Thyroid gland (tissue), 4 donors: ENCODE data around the gene POLR1A. TPM values are rescaled to one million over a fixed set of nuclear protein-coding genes. Genes with fewer than 3 reads are reported as not detected.

Source experiments
- DNase-seq, 2 donors: peaks; one replicate each; pipeline ENCODE4 v3.0.0-alpha.2; 2019
- H3K27ac ChIP-seq, 3 donors: fragments of 200-600 bp; sonication (generic); 1 replicate in 2 of 3; 2 replicates in 1 of 3; pipeline ENCODE4 v1.5.1; 2016 to 2019; ENCODE audit warnings: mild to moderate bottlenecking in 1 of 3, moderate library complexity in 1 of 3
- H3K27me3 ChIP-seq: fragments of 200-600 bp; sonication (generic); one replicate; pipeline ENCODE4 v1.5.1; 2019
- H3K36me3 ChIP-seq, 2 donors: fragments of 200-600 bp; sonication (generic); one replicate each; pipeline ENCODE4 v1.5.1; 2016 to 2019
- H3K4me1 ChIP-seq, 2 donors: fragments of 200-600 bp; sonication (generic); one replicate each; pipeline ENCODE4 v1.5.1; 2017 to 2019
- H3K4me3 ChIP-seq, 3 donors: fragments of 200-600 bp; sonication (generic); replicated peaks in 1 of 3; 1 replicate in 2 of 3; 2 replicates in 1 of 3; pipeline ENCODE4 v1.5.1; 2016; ENCODE audit warnings: mild to moderate bottlenecking in 1 of 3
- H3K9me3 ChIP-seq: fragments of 200-600 bp; sonication (generic); one replicate; pipeline ENCODE4 v1.5.1; 2017
- POLR2A ChIP-seq, 2 donors: fragments of 450-650 bp; IDR thresholded peaks; one replicate each; pipeline ENCODE4 v1.6.1; 2017; ENCODE audit warnings: antibody characterized with exemption in 2 of 2, mild to moderate bottlenecking in 2 of 2, moderate library complexity in 1 of 2
- WGBS, 2 donors: methylation state at CpG; one replicate each; pipeline ENCODE4 v1.1.5; 2017; 5-methylcytosine and 5-hydroxymethylcytosine counted together
- intact Hi-C: fragments of 100-400 bp; cut with DNase I; formaldehyde crosslinking; loops from one replicate; pipeline ENCODE4 v1.15.1; 2023
- total RNA-seq, 4 donors: library from RNA; depleted of rRNA; stranded (reverse); fragments of >200 nt; gene quantifications; one replicate each; pipeline ENCODE4 v1.2.3, GENCODE V29; 2016
- TF ChIP-seq, protein P1 (sequence below), 6 experiments: fragments of 200-600 bp in 3 of 6; fragments of 450-650 bp in 3 of 6; sonication (generic) in 3 of 6; IDR thresholded peaks; one replicate each; pipeline ENCODE4 v1.5.1; 2016 to 2019; ENCODE audit warnings: antibody characterized with exemption in 6 of 6, mild to moderate bottlenecking in 2 of 6, inconsistent platforms in 1 of 6, moderate library complexity in 1 of 6

Gene POLR1A
- total RNA-seq, 4 donors from 2014 or later = 13.5 to 32.6 (median 24.1) TPM

DNA sequence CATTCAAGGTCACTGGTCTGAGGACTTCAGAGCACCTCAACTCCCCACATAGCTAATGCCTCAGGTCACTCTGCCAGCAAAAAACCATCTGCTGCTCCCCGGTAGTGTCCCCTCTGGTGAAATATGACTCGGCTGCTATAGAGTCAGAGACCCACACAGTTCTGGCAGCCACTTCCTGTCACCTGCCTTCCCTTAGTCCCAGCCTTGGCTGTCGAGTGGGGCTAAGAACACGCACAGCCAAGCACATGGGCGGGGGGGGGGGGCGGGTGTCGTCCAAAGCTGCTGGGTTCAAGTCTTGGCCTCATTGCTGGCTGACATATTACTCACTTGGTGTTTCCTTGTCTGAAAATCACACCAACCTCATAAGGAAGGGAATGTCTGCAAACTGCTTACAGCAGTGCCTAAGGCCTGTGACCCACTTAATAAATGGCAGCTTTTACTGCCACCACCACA, 37.5 kb downstream of the POLR1A start:
- peaks cover 7 to 14% of the 10 kb centered on the region in 2 donors for H3K36me3 ChIP-seq

DNA sequence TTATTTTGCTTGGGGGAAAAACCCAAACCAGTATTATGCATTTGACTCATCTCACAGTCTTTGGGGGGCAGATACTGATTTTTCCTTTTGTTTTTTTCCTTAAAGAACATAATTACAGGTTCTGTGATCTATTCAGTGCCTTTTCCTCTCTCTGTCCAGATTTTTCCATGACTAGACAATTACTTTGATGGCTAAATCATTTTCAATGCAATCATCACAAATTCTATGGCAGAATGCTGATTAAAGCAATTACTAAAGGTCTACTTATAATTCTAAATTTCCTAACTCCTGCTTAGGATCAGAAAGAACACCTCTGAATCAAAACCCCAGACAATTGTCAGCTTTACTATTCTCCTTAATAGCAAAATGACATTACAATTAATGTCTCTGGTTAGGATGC, 38.8 kb downstream of the POLR1A start:
- Histone ChIP-seq H3K4me1 (peaks cover 14 to 46% of the 10 kb centered on the region in 2 donors), H3K4me3 (no peak overlapping the region), H3K9me3 (no peaks in the 10 kb centered on the region), H3K27me3 (no peaks in the 10 kb centered on the region), H3K27ac (peak overlapping the region in 1 of 3 donors; percentile 71), H3K36me3 (peaks cover 7 to 14% of the 10 kb centered on the region in 2 donors)
- intact Hi-C loops = no loop called here
- TF ChIP-seq, protein P1, sequence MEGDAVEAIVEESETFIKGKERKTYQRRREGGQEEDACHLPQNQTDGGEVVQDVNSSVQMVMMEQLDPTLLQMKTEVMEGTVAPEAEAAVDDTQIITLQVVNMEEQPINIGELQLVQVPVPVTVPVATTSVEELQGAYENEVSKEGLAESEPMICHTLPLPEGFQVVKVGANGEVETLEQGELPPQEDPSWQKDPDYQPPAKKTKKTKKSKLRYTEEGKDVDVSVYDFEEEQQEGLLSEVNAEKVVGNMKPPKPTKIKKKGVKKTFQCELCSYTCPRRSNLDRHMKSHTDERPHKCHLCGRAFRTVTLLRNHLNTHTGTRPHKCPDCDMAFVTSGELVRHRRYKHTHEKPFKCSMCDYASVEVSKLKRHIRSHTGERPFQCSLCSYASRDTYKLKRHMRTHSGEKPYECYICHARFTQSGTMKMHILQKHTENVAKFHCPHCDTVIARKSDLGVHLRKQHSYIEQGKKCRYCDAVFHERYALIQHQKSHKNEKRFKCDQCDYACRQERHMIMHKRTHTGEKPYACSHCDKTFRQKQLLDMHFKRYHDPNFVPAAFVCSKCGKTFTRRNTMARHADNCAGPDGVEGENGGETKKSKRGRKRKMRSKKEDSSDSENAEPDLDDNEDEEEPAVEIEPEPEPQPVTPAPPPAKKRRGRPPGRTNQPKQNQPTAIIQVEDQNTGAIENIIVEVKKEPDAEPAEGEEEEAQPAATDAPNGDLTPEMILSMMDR (IDR thresholded peaks at IDR 0.05) = no peak
- TF ChIP-seq POLR2A (IDR thresholded peaks at IDR 0.05) = no peak
- DNase-seq = no peak

More for the DNA sequence above, 37.5 kb downstream of the POLR1A start:
- Histone ChIP-seq H3K27ac (peak overlapping the region in 1 of 3 donors; percentile 1), H3K27me3 (no peaks in the 10 kb centered on the region), H3K4me1 (peaks cover 20 to 53% of the 10 kb centered on the region in 2 donors), H3K4me3 (no peak overlapping the region), H3K9me3 (no peaks in the 10 kb centered on the region)
- intact Hi-C loops = no loop called here
- DNase-seq = no peak
- TF ChIP-seq, protein P1 (IDR thresholded peaks at IDR 0.05) = no peak
- no peak for TF ChIP-seq POLR2A (IDR thresholded peaks at IDR 0.05)
- WGBS, 2 donors = 70 to 83% methylated on average over 5 to 7 of the region's 7 CpGs

DNA sequence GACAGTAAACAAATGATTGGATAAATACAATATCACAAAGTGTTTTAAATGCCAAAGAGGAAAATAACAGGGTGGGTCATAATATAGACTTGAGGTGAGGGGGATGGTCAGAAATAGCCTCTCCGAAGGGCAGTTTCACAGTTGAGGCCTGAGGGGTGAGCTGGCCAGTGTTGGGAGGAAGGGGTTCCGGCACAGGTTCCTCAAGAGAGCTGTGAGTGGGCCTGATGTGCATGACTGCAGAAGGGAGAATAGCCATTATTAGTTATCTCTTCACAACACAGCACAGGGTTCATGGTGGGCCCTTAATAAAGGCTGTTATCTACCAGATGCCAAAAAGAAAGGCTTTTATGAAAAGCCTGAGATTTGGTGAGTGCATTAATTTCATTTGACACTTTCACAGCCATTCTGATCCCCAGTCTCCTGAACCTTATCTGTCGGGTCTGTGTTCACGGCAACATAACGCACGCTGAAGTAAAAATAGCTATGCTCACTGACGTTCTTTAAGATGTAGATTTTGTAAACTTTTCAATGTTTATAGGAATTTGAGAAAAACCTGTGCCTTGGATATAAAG, 39.6 kb downstream of the POLR1A start:
- TF ChIP-seq, protein P1 (IDR thresholded peaks at IDR 0.05) = no peak
- no peak for TF ChIP-seq POLR2A (IDR thresholded peaks at IDR 0.05)
- Histone ChIP-seq H3K36me3 (peaks cover 7 to 14% of the 10 kb centered on the region in 2 donors), H3K4me3 (no peak overlapping the region), H3K27me3 (no peaks in the 10 kb centered on the region), H3K27ac (peak overlapping the region; percentile 31 to 71 (median 42)), H3K4me1 (peaks cover 9 to 43% of the 10 kb centered on the region in 2 donors), H3K9me3 (no peaks in the 10 kb centered on the region)
- intact Hi-C loops = no loop called here
- DNase-seq = no peak
- 93 to 94% methylated on average over 7 of the region's 7 CpGs for WGBS, 2 donors

DNA sequence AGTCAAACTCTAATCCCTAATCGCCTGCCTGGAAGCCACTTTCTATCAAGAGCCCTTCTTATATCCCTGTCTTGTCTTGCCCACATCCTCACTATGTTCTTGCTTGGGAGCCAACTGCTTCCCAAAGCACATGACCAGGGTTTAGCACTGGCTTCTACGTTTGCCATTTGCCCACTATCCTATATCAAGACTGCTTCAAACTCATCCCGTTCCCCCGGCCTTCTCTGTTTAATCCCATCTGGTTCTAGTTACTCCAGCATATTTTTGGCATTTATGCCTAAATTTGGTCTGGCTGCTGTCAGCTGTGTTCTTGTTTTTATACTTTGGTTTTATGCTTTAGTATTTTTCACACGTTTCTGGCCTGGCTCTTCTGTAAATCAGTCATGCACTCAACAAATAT, 40.2 kb downstream of the POLR1A start:
- intact Hi-C loops = no loop called here
- H3K4me3 ChIP-seq = no peak overlapping the region
- no peaks in the 10 kb centered on the region for H3K27me3 ChIP-seq
- H3K9me3 ChIP-seq = no peaks in the 10 kb centered on the region
- TF ChIP-seq, protein P1 (IDR thresholded peaks at IDR 0.05) = no peak
- no peak for TF ChIP-seq POLR2A (IDR thresholded peaks at IDR 0.05)
- H3K4me1 ChIP-seq = peaks cover 9 to 41% of the 10 kb centered on the region in 2 donors
- peaks cover 7 to 14% of the 10 kb centered on the region in 2 donors for H3K36me3 ChIP-seq
- peak overlapping the region; percentile 31 to 71 (median 42) for H3K27ac ChIP-seq
- DNase-seq = no peak
- WGBS, 2 donors = 66 to 67% methylated on average over 5 of the region's 5 CpGs

DNA sequence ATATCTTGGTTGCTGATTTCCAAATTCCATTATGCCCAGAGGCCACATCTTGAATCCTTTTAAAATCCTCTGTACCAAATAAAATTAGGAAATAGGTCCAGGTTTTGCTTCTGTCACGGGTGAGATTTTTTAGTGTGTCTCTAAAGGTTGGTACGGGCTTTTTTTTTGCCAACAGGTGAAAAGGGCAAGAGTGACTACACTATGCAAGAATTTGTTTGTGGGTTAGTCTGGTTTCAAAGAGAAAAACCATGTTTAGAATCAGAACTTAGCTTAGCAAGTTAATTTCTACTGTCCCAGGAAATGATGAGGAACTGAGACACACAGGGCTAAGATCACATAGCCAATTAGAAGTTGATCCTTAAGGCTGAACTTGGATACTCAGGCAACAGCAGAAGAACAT, 41.7 kb downstream of the POLR1A start:
- H3K4me3 ChIP-seq = no peak overlapping the region
- WGBS, 2 donors = 81 to 89% methylated on average over 2 of the region's 2 CpGs
- H3K36me3 ChIP-seq = peaks cover 4 to 5% of the 10 kb centered on the region in 2 donors
- H3K4me1 ChIP-seq = peaks cover 9 to 41% of the 10 kb centered on the region in 2 donors
- intact Hi-C loops = no loop called here
- H3K27ac ChIP-seq = peak overlapping the region; percentile 40 to 71 (median 42)
- TF ChIP-seq, protein P1 (IDR thresholded peaks at IDR 0.05) = no peak
- H3K9me3 ChIP-seq = no peaks in the 10 kb centered on the region
- H3K27me3 ChIP-seq = no peaks in the 10 kb centered on the region
- no peak for DNase-seq
